H1 (cell line): Measurements from ENCODE around the gene TMEM243. TPM values are rescaled to one million over a fixed set of nuclear protein-coding genes. Genes with fewer than 3 reads are reported as not detected.

Source experiments
- CTCF ChIA-PET: fragments of 300-600 bp; sonication (Branson Sonifier 250); formaldehyde crosslinking; loops from one replicate; lab custom pipeline; 2021; ENCODE audit not compliant: partially characterized antibody; lab: Charles Lee
- POLR2A ChIA-PET: fragments of 300-600 bp; sonication (Branson Sonifier 250); formaldehyde crosslinking; loops from one replicate; lab custom pipeline; 2021; ENCODE audit warnings: inconsistent platforms; ENCODE audit not compliant: partially characterized antibody; lab: Charles Lee
- DNase-seq, 2 experiments: peaks; one replicate each; pipeline versions ENCODE4 v3.0.0 to v3.0.0-alpha.2; 2010 to 2022; ENCODE audit warnings: low spot score in 2 of 2, low read depth in 1 of 2, mixed read lengths in 1 of 2
- FAIRE-seq: peaks from 2 replicates; lab custom pipeline; 2011; peaks lifted over from hg19 to GRCh38; lab: Jason Lieb, UNC
- H2AFZ ChIP-seq: 2 replicates; pipeline ENCODE4 v1.8.1; 2012; ENCODE audit warnings: low read length, inconsistent platforms
- H2AK5ac ChIP-seq: 2 replicates; pipeline ENCODE4 v1.6.1; 2013; ENCODE audit warnings: low read depth, low read length
- H2BK120ac ChIP-seq: replicated peaks from 2 replicates; pipeline ENCODE3; 2013; ENCODE audit warnings: low read depth, low read length, inconsistent platforms
- H2BK12ac ChIP-seq: 2 replicates; pipeline ENCODE4 v1.6.1; 2013; ENCODE audit warnings: low read depth, low read length
- H2BK15ac ChIP-seq: 2 replicates; pipeline ENCODE4 v1.6.1; 2013; ENCODE audit warnings: low read length
- H2BK20ac ChIP-seq: 2 replicates; pipeline ENCODE4 v1.6.1; 2013; ENCODE audit warnings: low read length
- H2BK5ac ChIP-seq: 2 replicates; pipeline ENCODE4 v1.6.1; 2013; ENCODE audit warnings: low read depth, low read length
- H3K14ac ChIP-seq: 2 replicates; pipeline ENCODE4 v1.6.1; 2013; ENCODE audit warnings: inconsistent platforms; ENCODE audit not compliant: insufficient read length
- H3K18ac ChIP-seq: 2 replicates; pipeline ENCODE4 v1.6.1; 2013; ENCODE audit warnings: low read length; ENCODE audit errors: extremely low read depth
- H3K23ac ChIP-seq: 2 replicates; pipeline ENCODE4 v1.6.1; 2013; ENCODE audit warnings: inconsistent platforms; ENCODE audit not compliant: insufficient read length
- H3K23me2 ChIP-seq: 2 replicates; pipeline ENCODE4 v1.6.1; 2013; ENCODE audit warnings: low read depth, low read length
- H3K27ac ChIP-seq: 2 replicates; pipeline ENCODE4 v1.6.1; 2011; ENCODE audit warnings: low read depth, low read length, inconsistent platforms
- H3K27me3 ChIP-seq, 4 experiments: replicated peaks in 1 of 4; 1 replicate in 1 of 4; 2 replicates in 3 of 4; pipeline versions ENCODE4 v1.6.1 to v1.8.1; 2011 to 2013; ENCODE audit warnings: low read length in 3 of 4, mild to moderate bottlenecking in 3 of 4, inconsistent platforms in 2 of 4, mixed read lengths in 2 of 4, moderate library complexity in 1 of 4; ENCODE audit not compliant: control insufficient read depth in 3 of 4, insufficient read depth in 3 of 4; ENCODE audit errors: extremely low read depth in 1 of 4
- H3K36me3 ChIP-seq, 4 experiments: 2 replicates each; pipeline versions ENCODE4 v1.6.1 to v1.8.1; 2011 to 2013; ENCODE audit warnings: mild to moderate bottlenecking in 4 of 4, low read length in 3 of 4, moderate library complexity in 2 of 4, control low read depth in 1 of 4, inconsistent platforms in 1 of 4; ENCODE audit not compliant: insufficient read depth in 4 of 4, control insufficient read depth in 2 of 4
- H3K4ac ChIP-seq: replicated peaks from 2 replicates; pipeline ENCODE3; 2013; ENCODE audit warnings: low read length, low read depth, mixed read lengths, inconsistent platforms; ENCODE audit not compliant: insufficient read length
- H3K4me1 ChIP-seq, 4 experiments: replicated peaks in 1 of 4; 1 replicate in 1 of 4; 2 replicates in 3 of 4; pipeline versions ENCODE4 v1.6.1 to v1.8.1; 2011 to 2013; ENCODE audit warnings: low read length in 3 of 4, inconsistent platforms in 2 of 4, mixed read lengths in 1 of 4; ENCODE audit not compliant: insufficient read depth in 4 of 4, control insufficient read depth in 3 of 4
- H3K4me2 ChIP-seq, 2 experiments: 2 replicates each; pipeline versions ENCODE4 v1.6.1 to v1.8.1; 2011 to 2013; ENCODE audit warnings: low read depth in 2 of 2, low read length in 2 of 2, control low read depth in 1 of 2, inconsistent platforms in 1 of 2, mild to moderate bottlenecking in 1 of 2; ENCODE audit not compliant: insufficient read depth in 1 of 2
- H3K4me3 ChIP-seq, 4 experiments: fragments of 200-600, 300-600 bp in 1 of 4; sonication (generic), shearing (Covaris generic), sonication (Bioruptor Twin) in 1 of 4; 2 replicates each; pipeline versions ENCODE4 v1.5.1 to v1.8.1; 2011 to 2016; ENCODE audit warnings: low read length in 4 of 4, low read depth in 3 of 4, control low read depth in 2 of 4, inconsistent platforms in 2 of 4, mild to moderate bottlenecking in 2 of 4, mixed read lengths in 1 of 4, moderate library complexity in 1 of 4; ENCODE audit not compliant: insufficient read depth in 2 of 4; ENCODE audit errors: extremely low read depth in 1 of 4
- H3K56ac ChIP-seq: replicated peaks from 2 replicates; pipeline ENCODE3; 2013; ENCODE audit warnings: low read depth, mild to moderate bottlenecking, mixed read lengths, low read length, inconsistent platforms; ENCODE audit not compliant: insufficient read length
- H3K79me1 ChIP-seq: 2 replicates; pipeline ENCODE4 v1.6.1; 2013; ENCODE audit warnings: low read depth, low read length, control low read depth
- H3K79me2 ChIP-seq, 2 experiments: 2 replicates each; pipeline versions ENCODE4 v1.6.1 to v1.8.1; 2012 to 2013; ENCODE audit warnings: low read length in 2 of 2, mild to moderate bottlenecking in 2 of 2, inconsistent platforms in 1 of 2; ENCODE audit not compliant: insufficient read depth in 2 of 2, control insufficient read depth in 1 of 2
- H3K9ac ChIP-seq, 4 experiments: replicated peaks in 1 of 4; 1 replicate in 1 of 4; 2 replicates in 3 of 4; pipeline versions ENCODE4 v1.6.1 to v1.8.1; 2011 to 2013; ENCODE audit warnings: low read depth in 3 of 4, low read length in 3 of 4, control low read depth in 2 of 4, mild to moderate bottlenecking in 2 of 4, moderate library complexity in 2 of 4, inconsistent platforms in 1 of 4; ENCODE audit errors: extremely low read depth in 1 of 4
- H3K9me3 ChIP-seq, 2 experiments: 2 replicates each; pipeline versions ENCODE4 v1.6.1 to v1.8.1; 2012 to 2013; ENCODE audit warnings: mild to moderate bottlenecking in 2 of 2, moderate library complexity in 2 of 2, control low read depth in 1 of 2, inconsistent platforms in 1 of 2, low read depth in 1 of 2, low read length in 1 of 2, mixed read lengths in 1 of 2; ENCODE audit not compliant: insufficient read depth in 2 of 2
- H4K20me1 ChIP-seq, 2 experiments: replicated peaks in 1 of 2; 2 replicates each; pipeline versions ENCODE3 to v1.8.1; 2011 to 2013; ENCODE audit warnings: inconsistent platforms in 2 of 2, low read length in 2 of 2, mild to moderate bottlenecking in 1 of 2; ENCODE audit not compliant: insufficient read depth in 2 of 2, control insufficient read depth in 1 of 2
- H4K5ac ChIP-seq: 2 replicates; pipeline ENCODE4 v1.6.1; 2013; ENCODE audit warnings: low read length, low read depth, mixed read lengths, inconsistent platforms; ENCODE audit not compliant: insufficient read length
- H4K8ac ChIP-seq: 2 replicates; pipeline ENCODE4 v1.8.0; 2013; ENCODE audit warnings: mild to moderate bottlenecking, moderate library complexity, low read length, inconsistent platforms; ENCODE audit not compliant: insufficient read depth; ENCODE audit errors: extremely low read depth
- H4K91ac ChIP-seq: replicated peaks from 2 replicates; pipeline ENCODE3; 2013; ENCODE audit warnings: low read length, mixed read lengths, inconsistent platforms; ENCODE audit not compliant: insufficient read length
- TAF7 ChIP-seq: optimal IDR thresholded peaks from 2 replicates; pipeline ENCODE3; 2011; ENCODE audit warnings: low read depth, mild to moderate bottlenecking, inconsistent platforms, low read length, moderate library complexity, borderline replicate concordance
- TCF12 ChIP-seq: IDR thresholded peaks from 2 replicates; pipeline ENCODE4 v1.6.1; 2011; ENCODE audit warnings: low read depth, mild to moderate bottlenecking, low read length
- WGBS, 2 experiments: shearing (Covaris generic) in 1 of 2; methylation state at CpG; one replicate each; pipeline versions ENCODE4 v1.1.6 to v1.1.7; 2013 to 2015; ENCODE audit warnings: low lambda C conversion rate in 2 of 2, mixed read lengths in 2 of 2, inconsistent platforms in 1 of 2, low coverage in 1 of 2, missing lambda C conversion rate in 1 of 2; ENCODE audit not compliant: insufficient replicate concordance in 2 of 2, insufficient coverage in 1 of 2, insufficient read length in 1 of 2; ENCODE audit errors: extremely low coverage in 1 of 2, missing lambda C conversion rate in 1 of 2; 5-methylcytosine and 5-hydroxymethylcytosine counted together
- polyA plus RNA-seq, 7 experiments: library from polyadenylated mRNA; depleted of rRNA in 3 of 7; stranded (reverse) in 5 of 7; unstranded in 2 of 7; fragments of >200 nt in 5 of 7; fragments of 200-250 nt in 2 of 7; gene quantifications; 1 replicate in 5 of 7; 2 replicates in 1 of 7; 4 replicates in 1 of 7; pipeline versions ENCODE4 v1.2.1 to v1.2.3, GENCODE V29; 2011 to 2013; ENCODE audit warnings: missing spikeins in 2 of 7, mixed read lengths in 2 of 7
- total RNA-seq: library from RNA; stranded (reverse); fragmentation: NEBNext Ultra II Directional; extraction: Animal tissue kit (Norgen Biotek cat#: 25700); gene quantifications from 2 replicates; pipeline ENCODE4 v1.2.1, GENCODE V29; 2021

The TMEM243 gene
- total and polyA plus RNA-seq, 2 of the 8 experiments (the other 6 are each of a cell fraction or from before 2014, with no cell fraction given), result 23.7 to 27.6 TPM

- FAIRE-seq (no peak), DNase-seq (no peak)
- H2BK12ac ChIP-seq, result no peak overlapping the region
- no peak overlapping the region for H2AFZ ChIP-seq
- H2BK120ac ChIP-seq, result no peak overlapping the region
- no peak overlapping the region for H4K8ac ChIP-seq
- ChIA-PET POLR2A (interaction anchor here (0.9 to 1.2 kb wide), 3 partner anchors 11 to 80 kb away, joined by 3 to 10 read pairs (median 3); partner anchors contain the start of genes DMTF1 and TMEM243), CTCF (interaction anchor here (0.7 to 2.8 kb wide), 3 partner anchors 10 to 186 kb away, joined by 3 to 14 read pairs (median 3); no protein-coding TSS in a partner anchor)
- H4K91ac ChIP-seq, result no peak overlapping the region
- H3K4me2 ChIP-seq, result no peak overlapping the region
- H3K36me3 ChIP-seq, result no peaks in the 10 kb centered on the region
- H3K14ac ChIP-seq, result no peak overlapping the region
- peaks cover 0 to 1% of the 10 kb centered on the region in 2 experiments for H4K20me1 ChIP-seq
- H3K18ac ChIP-seq, result no peak overlapping the region
- no peak overlapping the region for H3K9ac ChIP-seq
- H2BK15ac ChIP-seq, result no peak overlapping the region
- H3K23ac ChIP-seq, result no peak overlapping the region
- H3K79me1 ChIP-seq, result no peaks in the 10 kb centered on the region
- H3K9me3 ChIP-seq, result no peaks in the 10 kb centered on the region
- H3K4me1 ChIP-seq, result no peaks in the 10 kb centered on the region; a peak in 1 of 7 replicates
- no peak overlapping the region for H3K4ac ChIP-seq
- H3K27ac ChIP-seq, result no peak overlapping the region
- 90% methylated on average over 7 of the region's 7 CpGs; no CpG with 5 or more reads in 1 of the 2 experiments for WGBS, 2 experiments
- H3K27me3 ChIP-seq, result no peaks in the 10 kb centered on the region
- no peak overlapping the region for H3K56ac ChIP-seq
- no peaks in the 10 kb centered on the region for H3K79me2 ChIP-seq
- no peaks in the 10 kb centered on the region for H3K23me2 ChIP-seq
- H2BK5ac ChIP-seq, result no peak overlapping the region
- H2BK20ac ChIP-seq, result no peak overlapping the region
- H2AK5ac ChIP-seq, result no peak overlapping the region
- H3K4me3 ChIP-seq, result no peak overlapping the region
- H4K5ac ChIP-seq, result no peak overlapping the region
- no peak for TF ChIP-seq TCF12
- no peak for TF ChIP-seq TAF7
Measured at GRCh38 chr7:87231258-87231657, 11.7 kb upstream of the TMEM243 start.
